CD14-positive monocyte (primary cell): ENCODE results near the gene FGFR3. TPM values are rescaled to one million over a fixed set of nuclear protein-coding genes. Genes with fewer than 3 reads are reported as not detected.
A peak's percentile ranks its signal among the peaks of the same experiment; 100 is the strongest.

Source experiments
- DNase-seq, 3 donors: peaks; one replicate each; pipeline ENCODE4 v3.0.0-alpha.2; 2011 to 2022
- H2AFZ ChIP-seq: 2 replicates; pipeline ENCODE4 v1.6.0; 2012; ENCODE audit warnings: mild to moderate bottlenecking, low read depth, low read length, inconsistent platforms; ENCODE audit not compliant: insufficient read depth, poor library complexity, severe bottlenecking
- H3K27ac ChIP-seq, 2 donors: 1 replicate in 1 of 2; 2 replicates in 1 of 2; pipeline ENCODE4 v1.5.1; 2012 to 2013; ENCODE audit warnings: low read length in 2 of 2, control low read depth in 1 of 2, inconsistent platforms in 1 of 2, low read depth in 1 of 2, mild to moderate bottlenecking in 1 of 2
- H3K27me3 ChIP-seq, 2 donors: one replicate each; pipeline versions ENCODE4 v1.6.0 to v1.6.1; 2011 to 2013; ENCODE audit warnings: low read length in 2 of 2; ENCODE audit not compliant: control insufficient read depth in 2 of 2, insufficient read depth in 2 of 2
- H3K36me3 ChIP-seq, 2 donors: replicated peaks in 1 of 2; 1 replicate in 1 of 2; 2 replicates in 1 of 2; pipeline versions ENCODE4 v1.5.1 to v1.6.1; 2012 to 2013; ENCODE audit warnings: low read length in 2 of 2, control low read depth in 1 of 2, inconsistent platforms in 1 of 2, mild to moderate bottlenecking in 1 of 2; ENCODE audit not compliant: insufficient read depth in 2 of 2, control insufficient read depth in 1 of 2
- H3K4me1 ChIP-seq, 2 donors: 1 replicate in 1 of 2; 2 replicates in 1 of 2; pipeline versions ENCODE4 v1.5.1 to v1.6.1; 2012 to 2013; ENCODE audit warnings: low read length in 2 of 2, control low read depth in 1 of 2, inconsistent platforms in 1 of 2, mild to moderate bottlenecking in 1 of 2, moderate library complexity in 1 of 2; ENCODE audit not compliant: insufficient read depth in 2 of 2, control insufficient read depth in 1 of 2
- H3K4me2 ChIP-seq: replicated peaks from 2 replicates; pipeline ENCODE3; 2012; ENCODE audit warnings: low read length, moderate library complexity, mild to moderate bottlenecking; ENCODE audit not compliant: poor library complexity, severe bottlenecking; ENCODE audit errors: extremely low read depth
- H3K4me3 ChIP-seq, 3 experiments: fragments of 200-600 bp in 1 of 3; sonication (generic) in 1 of 3; replicated peaks in 1 of 3; 1 replicate in 2 of 3; 2 replicates in 1 of 3; pipeline ENCODE4 v1.5.1; 2011 to 2013; ENCODE audit warnings: low read length in 3 of 3, mild to moderate bottlenecking in 3 of 3, control low read depth in 2 of 3, low read depth in 2 of 3, inconsistent platforms in 1 of 3, moderate library complexity in 1 of 3
- H3K79me2 ChIP-seq: 2 replicates; pipeline ENCODE4 v1.6.0; 2012; ENCODE audit warnings: mild to moderate bottlenecking, control low read depth, inconsistent platforms, low read length, moderate library complexity; ENCODE audit not compliant: insufficient read depth
- H3K9ac ChIP-seq: 2 replicates; pipeline ENCODE4 v1.6.0; 2017; ENCODE audit warnings: low read length, mild to moderate bottlenecking; ENCODE audit not compliant: insufficient read depth, poor library complexity, severe bottlenecking
- H3K9me3 ChIP-seq, 2 donors: replicated peaks in 1 of 2; 1 replicate in 1 of 2; 2 replicates in 1 of 2; pipeline versions ENCODE4 v1.5.1 to v1.6.1; 2012 to 2013; ENCODE audit warnings: low read length in 2 of 2, control low read depth in 1 of 2; ENCODE audit not compliant: control insufficient read depth in 1 of 2, insufficient read depth in 1 of 2
- H4K20me1 ChIP-seq: 2 replicates; pipeline ENCODE4 v1.6.0; 2012; ENCODE audit warnings: mild to moderate bottlenecking, low read length, control low read depth, moderate library complexity; ENCODE audit not compliant: insufficient read depth
- H3K27ac Mint-ChIP-seq, 7 donors: one replicate each; pipeline ENCODE4 v1.8.0; 2020; ENCODE audit warnings: mild to moderate bottlenecking in 7 of 7, mixed read lengths in 7 of 7, moderate library complexity in 6 of 7, inconsistent platforms in 2 of 7
- H3K27me3 Mint-ChIP-seq, 3 donors: one replicate each; pipeline ENCODE4 v1.8.0; 2021 to 2022; ENCODE audit warnings: low read depth in 3 of 3, mild to moderate bottlenecking in 3 of 3, mixed read lengths in 3 of 3, moderate library complexity in 3 of 3, inconsistent platforms in 1 of 3
- H3K36me3 Mint-ChIP-seq, 2 donors: one replicate each; pipeline ENCODE4 v1.8.0; 2020; ENCODE audit warnings: mixed read lengths in 2 of 2, inconsistent platforms in 1 of 2, mild to moderate bottlenecking in 1 of 2
- H3K4me1 Mint-ChIP-seq: one replicate; pipeline ENCODE4 v1.8.0; 2020; ENCODE audit warnings: mild to moderate bottlenecking, mixed read lengths
- H3K4me3 Mint-ChIP-seq, 2 donors: one replicate each; pipeline ENCODE4 v1.8.0; 2020; ENCODE audit warnings: mild to moderate bottlenecking in 2 of 2, mixed read lengths in 2 of 2, moderate library complexity in 1 of 2
- H3K9me3 Mint-ChIP-seq, 7 donors: one replicate each; pipeline ENCODE4 v1.8.0; 2020 to 2022; ENCODE audit warnings: mixed read lengths in 7 of 7, mild to moderate bottlenecking in 6 of 7, moderate library complexity in 6 of 7, inconsistent platforms in 2 of 7
- CTCF ChIP-seq: fragments of 200-600 bp; IDR thresholded peaks from one replicate; pipeline ENCODE4 v1.8.0; 2022; ENCODE audit warnings: antibody characterized with exemption, mild to moderate bottlenecking
- WGBS: methylation state at CpG from one replicate; pipeline ENCODE4 v1.1.5; 2013; ENCODE audit warnings: missing lambda C conversion rate; ENCODE audit not compliant: insufficient coverage; 5-methylcytosine and 5-hydroxymethylcytosine counted together
- intact Hi-C, 2 donors: fragments of 100-400 bp; cut with micrococcal nuclease; formaldehyde crosslinking; loops; one replicate each; pipeline versions ENCODE4 v1.15.0 to v1.15.1; 2023
- polyA plus RNA-seq, 3 donors: library from polyadenylated mRNA; depleted of rRNA in 1 of 3; unstranded in 2 of 3; stranded (reverse) in 1 of 3; fragments of 300-500 nt in 2 of 3; fragments of >200 nt in 1 of 3; fragmentation: Illumina TruSeq in 2 of 3; gene quantifications; 1 replicate in 2 of 3; 2 replicates in 1 of 3; pipeline ENCODE4 v1.2.3, GENCODE V29; 2012 to 2021

FGFR3 gene
- polyA plus RNA-seq, 3 donors, result 0.07 TPM; not detected in 2

- Histone ChIP-seq H3K4me1 (no peaks in the 10 kb centered on the region), H3K9ac (no peak overlapping the region), H3K4me2 (no peak overlapping the region), H3K27ac (no peak overlapping the region), H3K36me3 (no peaks in the 10 kb centered on the region), H2AFZ (no peak overlapping the region), H3K4me3 (no peak overlapping the region), H3K79me2 (no peaks in the 10 kb centered on the region), H3K27me3 (peaks cover 3 to 58% of the 10 kb centered on the region in 2 donors), H3K9me3 (no peaks in the 10 kb centered on the region), H4K20me1 (no peaks in the 10 kb centered on the region)
- 88% methylated on average over 9 of the region's 10 CpGs for WGBS
- no peak overlapping the region for H3K4me3 Mint-ChIP-seq
- intact Hi-C loops, result no loop called here
- peaks cover 1% of the 10 kb centered on the region for H3K4me1 Mint-ChIP-seq
- no peak for DNase-seq
- peak overlapping the region in 1 of 7 donors; percentile 20 for H3K27ac Mint-ChIP-seq
- no peak for TF ChIP-seq CTCF
- H3K27me3 Mint-ChIP-seq, result peaks cover 35 to 76% (median 40%) of the 10 kb centered on the region in 3 donors
- H3K9me3 Mint-ChIP-seq, result peaks cover 0 to 6% (median 0%) of the 10 kb centered on the region in 7 donors
- H3K36me3 Mint-ChIP-seq, result no peaks in the 10 kb centered on the region
Measured at GRCh38 chr4:1765409-1766072, 27.6 kb upstream of the FGFR3 start.

- no peak overlapping the region for H3K27ac ChIP-seq
- H3K4me3 Mint-ChIP-seq, result peak overlapping the region in 1 of 2 donors; percentile 15
- H3K36me3 Mint-ChIP-seq, result no peaks in the 10 kb centered on the region
- no peak overlapping the region for H3K9ac ChIP-seq
- no peak overlapping the region for H3K4me2 ChIP-seq
- no peak overlapping the region for H2AFZ ChIP-seq
- no peaks in the 10 kb centered on the region for H3K36me3 ChIP-seq
- peaks cover 35 to 83% (median 42%) of the 10 kb centered on the region in 3 donors for H3K27me3 Mint-ChIP-seq
- no peak overlapping the region for H3K4me3 ChIP-seq
- H3K9me3 Mint-ChIP-seq, result peaks cover 0 to 6% (median 0%) of the 10 kb centered on the region in 7 donors
- no peaks in the 10 kb centered on the region for H4K20me1 ChIP-seq
- H3K79me2 ChIP-seq, result no peaks in the 10 kb centered on the region
- no peak for TF ChIP-seq CTCF
- intact Hi-C loops, result no loop called here
- no peaks in the 10 kb centered on the region for H3K4me1 ChIP-seq
- 65% methylated on average over 30 of the region's 41 CpGs for WGBS
- no peak overlapping the region for H3K27ac Mint-ChIP-seq
- H3K9me3 ChIP-seq, result no peaks in the 10 kb centered on the region
- H3K27me3 ChIP-seq, result peaks cover 3 to 60% of the 10 kb centered on the region in 2 donors
- DNase-seq, result no peak
- H3K4me1 Mint-ChIP-seq, result peaks cover 1% of the 10 kb centered on the region
Measured at GRCh38 chr4:1766106-1767060, 26.7 kb upstream of the FGFR3 start.
